Stimulated activated naive B cell treated with anti-CD40 and anti-IgM and Interleukin-4, amounts not matched to agents 10 μg/mL and 1 μg/mL and 100 μg/mL, for 72 hours (primary cell): ENCODE results near the gene RTL9.

Source experiments
- ATAC-seq, 2 donors: fragments of 150-1000 bp; cut with Tn5 transposase; replicated peaks; 2 replicates each; pipeline ENCODE4 v1.10.0; 2021; ENCODE audit warnings: moderate library complexity in 1 of 2
- DNase-seq: peaks from one replicate; pipeline ENCODE4 v3.0.0; 2021
- H3K27ac Mint-ChIP-seq: one replicate; pipeline ENCODE4 v1.8.0; 2022; ENCODE audit warnings: mild to moderate bottlenecking, mixed read lengths
- H3K27me3 Mint-ChIP-seq, 2 donors: one replicate each; pipeline ENCODE4 v1.8.0; 2022; ENCODE audit warnings: mixed read lengths in 2 of 2
- H3K36me3 Mint-ChIP-seq, 2 donors: one replicate each; pipeline ENCODE4 v1.8.0; 2022; ENCODE audit warnings: mixed read lengths in 2 of 2, mild to moderate bottlenecking in 1 of 2
- H3K4me1 Mint-ChIP-seq, 2 donors: one replicate each; pipeline ENCODE4 v1.8.0; 2022; ENCODE audit warnings: mixed read lengths in 2 of 2, mild to moderate bottlenecking in 1 of 2
- H3K4me3 Mint-ChIP-seq, 2 donors: one replicate each; pipeline ENCODE4 v1.8.0; 2022; ENCODE audit warnings: mild to moderate bottlenecking in 2 of 2, mixed read lengths in 2 of 2, moderate library complexity in 1 of 2
- H3K9me3 Mint-ChIP-seq, 2 donors: one replicate each; pipeline ENCODE4 v1.8.0; 2022; ENCODE audit warnings: mixed read lengths in 2 of 2, mild to moderate bottlenecking in 1 of 2

RTL9 gene

DNA sequence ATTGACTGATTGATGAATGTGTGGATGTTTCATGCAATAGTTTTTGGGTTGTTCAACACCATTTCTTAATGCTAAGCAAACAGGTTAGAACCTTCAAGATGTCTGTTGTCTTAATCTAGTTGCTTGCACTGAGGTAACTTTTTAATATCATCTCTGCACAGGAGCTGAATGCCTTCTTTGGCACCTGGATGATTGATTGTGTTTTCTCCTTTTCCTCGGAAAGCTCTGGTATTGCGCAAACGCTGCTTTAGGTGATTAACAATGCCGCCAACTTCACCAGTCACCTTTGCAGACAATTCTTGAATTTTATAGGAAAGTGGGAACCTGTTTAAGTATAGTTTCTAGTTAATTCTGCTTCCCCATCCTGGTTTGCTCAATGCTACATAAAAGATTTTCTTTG, 48.2 kb downstream of the RTL9 start:
- Mint-ChIP-seq H3K27ac (no peak overlapping the region), H3K9me3 (no peaks in the 10 kb centered on the region), H3K4me1 (peaks cover 2 to 5% of the 10 kb centered on the region in 2 donors), H3K36me3 (no peaks in the 10 kb centered on the region), H3K27me3 (peaks cover 0 to 14% of the 10 kb centered on the region in 2 donors), H3K4me3 (no peak overlapping the region)
- DNase-seq (no peak), ATAC-seq (no peak)

- Mint-ChIP-seq H3K27ac (no peak overlapping the region), H3K4me1 (peaks cover 3 to 10% of the 10 kb centered on the region in 2 donors), H3K9me3 (no peaks in the 10 kb centered on the region), H3K4me3 (no peak overlapping the region), H3K36me3 (no peaks in the 10 kb centered on the region), H3K27me3 (peaks cover 3 to 14% of the 10 kb centered on the region in 2 donors)
- ATAC-seq, result peak; percentile 41 to 46
- no peak for DNase-seq
These were observed 49.4 kb downstream of the RTL9 start for GRCh38 chrX:110407910-110408545.
